Endodermal cell (in vitro differentiated cells): ENCODE results near the gene SIRT2. TPM values are rescaled to one million over a fixed set of nuclear protein-coding genes. Genes with fewer than 3 reads are reported as not detected.

Source experiments
- total RNA-seq, 2 donors: library from RNA; stranded (reverse); fragmentation: NEBNext Ultra II Directional in 1 of 2; extraction: Animal tissue kit (Norgen Biotek cat#: 25700) in 1 of 2; gene quantifications; 2 replicates in 1 of 2; 3 replicates in 1 of 2; pipeline ENCODE4 v1.2.1, GENCODE V29; 2021

SIRT2 gene
- total RNA-seq, 2 donors from 2014 or later, result 10.4 to 13.7 TPM

Other genes with a start within 250 kb of the SIRT2 start
- gene CAPN12, start 155.1 kb downstream of the SIRT2 start, total RNA-seq, result 10 to 100 TPM; 14.5 to 83.0 TPM
- gene LGALS7, start 126.1 kb downstream of the SIRT2 start, total RNA-seq, result 1 to 10 TPM in 1 of 2 donors, not detected in 1; 1.8 TPM
- gene LGALS7B, start 110.4 kb downstream of the SIRT2 start, total RNA-seq, result not detected
- under 1 TPM; 0.49 to 0.84 TPM for gene LGALS4, start 86.7 kb downstream of the SIRT2 start, total RNA-seq
- 100 to 1,000 TPM; 114 to 129 TPM for gene ECH1, start 67.8 kb downstream of the SIRT2 start, total RNA-seq
- 100 to 1,000 TPM; 607 to 646 TPM for gene HNRNPL, start 49.6 kb downstream of the SIRT2 start, total RNA-seq
- 1 to 10 TPM; 4.8 to 6.7 TPM for gene RINL, start 21.3 kb downstream of the SIRT2 start, total RNA-seq
- 10 to 100 TPM; 20.7 to 24.3 TPM for gene NFKBIB, start 351 bp upstream of the SIRT2 start, total RNA-seq
- gene CCER2, start 12.6 kb upstream of the SIRT2 start, total RNA-seq, result 1 to 10 TPM in 1 of 2 donors, not detected in 1; 1.2 TPM
- 10 to 100 TPM; 53.2 to 60.2 TPM for gene SARS2, start 31.1 kb upstream of the SIRT2 start, total RNA-seq
- 10 to 100 TPM; 37.5 to 38.3 TPM for gene MRPS12, start 31.3 kb upstream of the SIRT2 start, total RNA-seq
- 10 to 100 TPM; 21.2 to 40.3 TPM for gene FBXO17, start 76.1 kb upstream of the SIRT2 start, total RNA-seq
- 10 to 100 TPM; 12.5 to 21.6 TPM for gene FBXO27, start 132.9 kb upstream of the SIRT2 start, total RNA-seq
- gene ACP7, start 184.8 kb upstream of the SIRT2 start, total RNA-seq, result under 1 TPM in 1 of 2 donors, not detected in 1; 0.29 TPM
- 10 to 100 TPM; 63.9 to 68.1 TPM for gene PAK4, start 226.2 kb upstream of the SIRT2 start, total RNA-seq